ENCODE measurements around the gene TERB1.
"Not testable (repeated sequence)": the region's sequence is repeated elsewhere in the genome, so short reads cannot be mapped to it uniquely, and the experiment has no call there.

TERB1 gene

DNA sequence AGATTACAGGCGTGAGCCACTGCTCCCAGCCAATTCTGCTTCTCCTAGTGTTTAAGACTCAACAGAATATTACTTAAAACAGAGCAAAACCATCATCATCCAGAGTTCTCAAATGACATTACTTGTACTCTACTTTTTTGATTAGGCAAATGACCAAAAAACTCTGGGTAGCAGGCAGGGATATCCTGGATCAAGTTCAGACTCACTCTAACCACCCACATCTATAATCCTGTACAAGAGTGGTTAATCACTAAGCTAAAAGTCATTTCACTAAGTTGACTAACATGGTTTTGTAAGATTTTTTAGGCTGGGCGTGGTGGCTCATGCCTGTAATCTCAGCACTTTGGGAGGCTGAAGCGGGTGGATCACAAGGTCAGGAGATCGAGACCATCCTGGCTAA is 22.6 kb upstream of the TERB1 start:
- DNase-seq (ENCODE audit: low read depth in 2 of 2), result no peak

DNA sequence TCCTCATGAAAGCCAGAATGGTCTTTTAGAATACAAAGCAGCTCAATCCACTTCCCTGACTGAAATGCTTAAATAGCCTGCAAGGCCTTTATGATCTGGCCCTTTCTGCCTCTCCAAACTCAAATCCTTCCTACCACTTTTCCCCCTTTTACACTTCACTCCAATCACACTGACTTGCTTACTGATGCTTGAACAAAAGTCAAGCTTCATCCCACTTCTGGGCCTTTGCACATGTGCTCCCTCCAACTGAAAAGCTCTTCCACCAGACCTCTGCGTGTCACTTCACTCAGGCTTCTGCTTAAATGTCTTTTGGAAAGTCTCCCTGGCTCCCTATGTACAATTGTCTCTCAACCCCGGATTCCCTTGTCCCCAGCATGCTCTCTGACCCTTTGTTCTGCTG is 13.3 kb upstream of the TERB1 start:
- no peak for DNase-seq (ENCODE audit: low read depth in 2 of 2)

DNA sequence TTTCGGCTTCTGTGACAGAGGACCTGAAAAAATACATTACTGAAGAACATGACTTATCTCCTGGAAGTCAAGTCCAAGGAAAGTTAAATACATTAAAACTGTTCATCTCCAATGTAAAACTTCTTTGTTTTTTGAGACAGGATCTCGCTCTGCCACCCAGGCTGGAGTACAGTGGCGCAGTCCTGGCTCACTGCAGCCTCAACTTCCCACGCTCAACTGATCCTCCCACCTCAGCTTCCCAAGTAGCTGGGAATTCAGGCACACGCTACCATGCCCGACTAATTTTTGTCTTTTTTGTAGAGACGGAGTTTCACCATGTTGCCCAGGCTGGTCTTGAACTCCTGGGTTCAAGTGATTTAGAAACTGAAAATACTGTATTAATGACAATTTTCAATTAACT is 9.7 kb upstream of the TERB1 start:
- no peak for DNase-seq (ENCODE audit: low read depth in 2 of 2)

DNA sequence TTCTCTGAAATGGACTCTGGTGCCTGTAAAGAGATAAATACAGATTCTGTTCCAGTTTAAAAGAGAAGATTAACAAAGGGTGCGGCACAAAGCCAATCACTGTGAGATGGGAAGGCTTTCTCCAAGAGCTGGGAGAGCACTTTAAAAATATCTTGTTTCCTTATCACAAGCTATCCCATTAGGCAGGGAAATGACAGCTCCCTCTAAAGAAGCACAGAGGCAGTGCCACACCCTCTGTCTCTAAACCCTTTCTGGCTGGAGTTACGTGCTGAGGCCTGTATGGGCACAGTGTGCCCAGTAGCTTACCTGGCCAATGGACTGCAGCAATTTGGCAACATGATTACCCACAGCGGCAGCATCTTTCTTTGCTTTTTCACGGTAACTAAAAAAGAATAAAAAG is 9.0 kb upstream of the TERB1 start:
- DNase-seq (ENCODE audit: low read depth in 2 of 2), result no peak

DNA sequence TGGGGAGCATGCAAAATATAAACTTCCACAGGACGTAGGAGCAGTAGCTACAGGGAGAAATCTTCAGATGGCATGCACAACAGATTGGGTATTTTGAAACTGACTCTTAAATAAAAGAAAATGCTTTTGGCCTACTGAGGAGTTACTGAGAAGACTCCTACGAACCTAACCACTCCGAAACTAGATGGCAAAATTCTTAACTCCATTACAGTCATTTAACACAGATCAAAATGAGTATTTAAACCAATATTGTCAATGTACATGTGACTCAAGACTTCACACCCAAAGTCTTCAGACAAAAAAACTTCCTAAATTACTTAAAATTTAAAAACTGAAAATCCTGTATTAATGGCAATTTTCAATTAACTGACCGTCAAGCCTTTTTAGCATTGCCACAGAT is 8.4 kb upstream of the TERB1 start:
- DNase-seq (ENCODE audit: low read depth in 2 of 2), result no peak

DNA sequence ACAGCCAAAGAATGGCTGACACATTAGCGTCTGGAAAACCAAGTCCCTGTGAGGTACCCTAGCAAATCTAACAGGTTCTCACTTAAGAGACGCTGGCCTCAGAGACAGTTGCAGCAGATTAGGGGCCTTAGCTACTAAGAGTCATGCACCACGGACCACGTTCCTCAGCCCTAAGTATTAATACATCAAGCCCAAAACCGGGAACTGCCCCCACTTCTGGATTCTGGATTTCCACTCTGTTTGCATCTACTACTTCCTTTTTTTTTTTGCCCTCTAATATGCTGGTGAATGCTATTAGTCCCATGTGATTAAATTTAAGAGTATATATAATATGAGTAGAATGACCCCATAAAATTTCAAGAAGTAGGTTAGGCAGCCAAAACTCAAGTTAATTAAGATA is 775 bp upstream of the TERB1 start:
- no peak for DNase-seq (ENCODE audit: low read depth in 2 of 2)

DNA sequence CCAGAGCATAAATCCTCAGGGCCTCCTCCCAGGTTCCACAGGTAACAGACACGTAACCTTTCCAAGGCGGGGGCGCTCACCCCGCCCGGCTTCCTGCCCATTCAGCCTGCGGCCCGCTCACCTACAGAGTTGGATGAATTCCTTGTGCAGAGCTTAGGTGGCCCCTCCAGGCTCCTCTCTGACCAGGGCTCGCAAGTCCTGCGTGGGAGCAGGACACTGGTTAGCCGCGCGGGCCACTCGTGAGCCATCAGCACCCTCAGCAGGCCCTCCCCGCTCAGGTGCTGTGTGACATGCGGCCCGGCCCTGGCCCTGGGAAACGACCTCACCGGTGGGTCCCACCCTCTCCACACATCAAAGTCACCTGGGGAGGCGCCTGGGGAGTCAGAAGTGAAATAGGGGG is 528 bp downstream of the TERB1 start:
- no peak for DNase-seq (ENCODE audit: low read depth in 2 of 2)

DNA sequence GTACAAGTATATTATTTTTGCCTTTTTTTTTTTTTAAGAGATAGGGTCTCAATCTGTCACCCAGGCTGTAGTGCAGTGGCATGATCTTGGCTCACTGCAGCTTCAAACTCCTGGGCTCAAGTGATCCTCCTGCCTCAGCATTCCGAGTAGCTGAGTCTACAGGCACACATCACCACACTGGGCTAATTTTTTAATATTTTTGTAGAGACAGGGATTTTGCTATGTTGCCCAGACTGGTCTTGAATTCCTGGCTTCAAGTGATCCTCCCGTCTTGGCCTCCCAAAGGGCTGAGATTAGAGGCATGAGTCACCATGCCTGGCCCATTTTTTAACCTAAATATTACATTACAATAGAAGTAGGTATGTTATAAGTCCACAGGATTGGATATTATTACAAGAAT is 3.2 kb downstream of the TERB1 start:
- no peak for DNase-seq (ENCODE audit: low read depth in 2 of 2)

DNA sequence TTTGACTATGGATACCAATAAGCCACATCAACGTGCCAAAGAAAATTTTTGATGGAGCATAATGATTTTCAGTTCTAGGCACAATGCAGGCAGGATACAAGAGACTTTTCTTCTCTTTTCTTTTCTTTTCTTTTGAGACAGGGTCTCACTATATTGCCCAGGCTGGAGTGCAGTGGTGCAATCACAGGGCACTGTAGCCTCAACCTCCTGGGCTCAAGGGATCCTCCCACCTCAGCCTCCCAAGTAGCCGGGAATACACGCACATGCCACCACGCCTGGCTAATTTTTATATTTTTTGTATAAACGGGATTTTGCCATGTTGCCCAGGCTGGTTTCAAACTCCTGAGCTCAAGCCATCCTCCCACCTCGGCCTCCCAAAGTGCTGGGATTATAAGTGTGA is 7.4 kb downstream of the TERB1 start:
- not testable (repeated sequence) for DNase-seq (ENCODE audit: low read depth in 2 of 2)

DNA sequence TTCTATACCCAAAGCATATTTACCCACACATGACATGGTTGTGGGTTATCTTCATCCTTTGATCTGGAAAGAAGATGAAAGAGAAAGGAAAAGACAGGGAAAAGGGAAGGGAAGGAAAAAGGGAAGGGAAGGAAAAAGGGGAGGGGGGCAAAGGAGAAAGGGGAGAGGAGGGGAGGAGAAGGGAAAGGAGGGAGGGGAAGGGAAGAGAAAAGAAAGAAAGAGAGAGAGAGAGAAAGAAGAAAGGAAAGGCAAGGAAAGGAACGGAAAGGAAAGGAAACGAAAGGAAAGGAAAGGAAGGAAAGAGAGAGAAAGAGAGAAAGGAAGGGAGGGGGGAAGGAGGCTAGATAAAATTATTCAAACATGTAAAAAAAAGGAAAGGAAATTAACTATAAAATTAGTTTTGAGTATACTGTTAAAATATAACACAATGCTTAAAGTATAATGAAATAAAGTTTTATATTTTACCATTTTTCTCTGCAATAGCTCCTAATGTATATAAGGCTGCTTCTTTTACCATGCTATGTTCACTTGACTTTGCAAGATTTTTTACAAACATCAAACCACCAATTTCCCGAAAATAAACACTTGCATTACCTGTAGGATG is 11.2 kb downstream of the TERB1 start:
- no peak for DNase-seq (ENCODE audit: low read depth in 2 of 2)

DNA sequence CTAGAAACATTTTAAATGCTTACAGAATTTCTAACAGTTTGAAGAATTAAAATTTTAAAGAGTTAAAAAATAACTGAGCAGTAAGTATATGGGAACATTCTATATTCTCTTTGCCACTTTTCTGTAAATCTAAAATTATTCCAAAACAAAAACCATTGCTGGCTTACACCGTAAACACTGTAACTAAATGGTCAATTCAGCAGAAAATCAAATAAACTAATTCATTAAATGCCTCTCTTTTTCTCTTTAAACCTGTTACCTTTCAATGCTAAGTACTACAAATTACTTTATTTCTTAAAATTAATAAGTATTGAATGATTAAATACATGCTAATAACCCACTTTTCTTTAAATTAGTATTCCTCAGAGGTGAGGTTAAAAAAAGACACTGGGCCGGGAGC is 14.0 kb downstream of the TERB1 start:
- no peak for DNase-seq (ENCODE audit: low read depth in 2 of 2)

DNA sequence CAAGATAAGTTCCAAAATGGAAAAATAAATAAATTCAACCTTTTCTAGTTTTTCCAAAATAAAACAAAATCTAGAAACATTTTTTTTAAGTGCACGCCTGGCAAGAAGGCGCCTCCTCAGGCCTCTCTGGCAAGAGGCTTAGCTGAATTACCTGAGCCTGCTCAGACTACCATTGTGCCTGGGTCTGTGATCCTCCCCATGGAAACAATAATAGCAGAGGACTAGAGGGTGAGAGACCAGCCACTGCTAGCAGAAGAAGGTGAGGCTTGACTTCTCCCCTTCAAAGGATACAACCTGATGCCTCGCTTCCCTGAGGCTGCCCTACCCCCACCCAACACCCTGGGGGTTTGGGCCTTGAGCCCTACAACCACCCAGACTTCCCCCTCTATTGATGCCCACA is 14.8 kb downstream of the TERB1 start:
- no peak for DNase-seq (ENCODE audit: low read depth in 2 of 2)

DNA sequence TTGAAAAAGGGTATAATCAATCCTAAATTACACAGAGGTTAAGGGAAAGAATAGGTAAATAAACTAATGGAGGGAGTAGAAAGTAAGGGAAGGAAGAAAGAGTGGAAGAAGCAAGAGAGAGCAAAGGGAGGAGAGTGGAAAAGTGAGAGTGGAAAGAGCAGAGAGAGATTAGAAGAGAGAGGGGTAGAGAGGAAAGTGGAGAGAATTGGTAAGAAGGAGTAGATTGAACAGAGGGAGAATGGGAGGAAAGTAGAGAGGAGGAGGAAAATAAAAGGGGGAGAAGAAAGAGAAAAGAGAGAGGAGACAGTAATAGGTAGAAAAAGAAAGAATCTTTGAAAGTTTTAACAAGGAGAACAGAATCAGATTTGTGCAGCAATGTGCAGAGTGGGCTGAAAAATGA is 24.9 kb downstream of the TERB1 start:
- DNase-seq (ENCODE audit: low read depth in 2 of 2), result no peak

DNA sequence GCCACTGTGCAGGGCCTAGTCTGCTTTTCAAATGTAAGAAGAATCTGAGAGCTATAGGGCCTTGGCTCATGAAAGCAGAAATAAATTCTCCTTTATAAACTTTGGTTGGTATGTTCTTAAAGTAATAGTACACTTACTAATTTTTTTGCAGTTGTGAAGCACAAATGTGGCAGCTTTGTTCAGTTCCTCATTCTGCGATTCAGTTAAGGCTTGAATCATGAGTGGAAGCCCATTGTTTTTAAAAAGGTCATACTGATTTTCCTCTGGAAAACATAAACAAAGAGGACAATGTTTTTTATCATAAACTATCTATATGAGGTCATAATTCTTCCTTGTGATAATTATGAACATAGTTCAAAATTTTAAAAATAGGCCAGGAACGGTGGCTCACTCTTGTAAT is 26.4 kb downstream of the TERB1 start:
- no peak for DNase-seq (ENCODE audit: low read depth in 2 of 2)

DNA sequence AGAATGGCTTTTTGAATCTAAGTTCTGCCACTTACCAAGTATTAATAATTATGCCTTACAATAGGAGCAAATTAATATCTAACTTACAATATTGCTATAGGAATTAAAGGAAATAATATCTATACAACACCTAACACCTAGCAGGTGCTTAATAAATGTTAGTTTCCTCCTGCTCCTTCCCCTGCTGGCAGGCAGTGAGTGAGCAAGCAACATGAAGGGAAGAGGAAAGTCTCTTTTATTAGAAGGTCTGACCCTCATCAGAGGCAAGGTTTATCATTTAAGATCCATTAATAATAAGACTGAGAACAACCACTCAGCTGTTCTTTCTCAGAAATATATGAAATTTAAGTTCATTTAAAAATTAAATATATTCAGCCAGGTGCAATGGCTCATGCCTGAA is 43.3 kb downstream of the TERB1 start:
- DNase-seq (ENCODE audit: low read depth in 2 of 2), result no peak

DNA sequence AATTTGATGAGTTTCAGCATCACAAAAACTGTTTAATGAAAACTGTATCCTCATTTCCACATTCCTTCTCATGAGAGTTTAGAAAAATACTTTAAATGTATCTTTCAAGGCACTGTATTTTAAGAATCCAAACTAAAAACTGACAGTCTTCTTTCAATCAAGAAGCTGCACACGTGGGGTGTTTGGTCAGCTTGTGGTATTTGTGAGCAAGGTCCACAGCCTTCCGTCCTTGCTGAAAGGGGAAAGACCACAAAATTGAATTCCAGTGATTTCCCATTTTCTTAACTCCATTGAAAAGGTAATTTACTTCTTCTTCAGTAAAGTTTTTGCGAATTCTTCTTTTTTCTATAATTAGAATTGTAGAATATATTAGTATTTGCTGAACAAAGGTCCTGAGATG is 46.6 kb downstream of the TERB1 start:
- no peak for DNase-seq (ENCODE audit: low read depth in 2 of 2)

DNA sequence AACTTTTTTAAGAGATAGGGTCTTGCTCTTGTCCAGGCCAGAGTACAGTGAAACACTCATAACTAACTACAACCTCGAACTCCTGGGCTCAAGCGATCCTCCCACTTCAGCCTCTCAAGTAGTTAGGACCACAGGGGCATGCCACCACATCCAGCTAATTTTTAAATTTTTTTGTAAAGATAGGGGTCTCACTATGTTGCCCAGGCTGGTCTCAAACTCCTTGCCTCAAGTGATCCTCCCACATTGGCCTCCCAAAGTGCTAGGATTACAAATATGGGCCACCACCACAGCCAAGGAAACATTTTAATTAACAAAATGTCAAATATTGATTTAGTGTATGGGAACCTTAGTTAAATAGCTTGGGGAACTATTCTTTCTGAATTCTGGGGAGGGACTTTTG is 47.2 kb downstream of the TERB1 start:
- no peak for DNase-seq (ENCODE audit: low read depth in 2 of 2)

DNA sequence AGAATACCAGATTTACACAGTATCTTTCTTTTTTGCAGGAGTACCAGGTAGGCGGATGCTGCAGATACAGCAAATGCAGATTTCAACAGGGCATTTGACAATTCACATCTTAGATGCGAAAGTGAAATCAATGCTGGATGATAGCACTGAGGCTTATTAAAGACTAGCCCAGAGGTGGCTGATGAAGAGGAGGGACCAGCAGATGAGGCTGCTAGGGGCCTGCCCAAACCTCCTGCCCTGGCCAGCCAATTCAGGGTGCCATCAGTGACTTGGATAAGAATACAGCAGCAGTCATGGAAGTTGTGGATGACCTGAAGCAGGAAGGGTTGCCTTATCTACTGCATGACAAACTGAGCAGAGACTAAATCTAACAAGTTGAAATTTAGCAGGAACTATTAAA is 48.4 kb downstream of the TERB1 start:
- DNase-seq (ENCODE audit: low read depth in 2 of 2), result no peak

DNA sequence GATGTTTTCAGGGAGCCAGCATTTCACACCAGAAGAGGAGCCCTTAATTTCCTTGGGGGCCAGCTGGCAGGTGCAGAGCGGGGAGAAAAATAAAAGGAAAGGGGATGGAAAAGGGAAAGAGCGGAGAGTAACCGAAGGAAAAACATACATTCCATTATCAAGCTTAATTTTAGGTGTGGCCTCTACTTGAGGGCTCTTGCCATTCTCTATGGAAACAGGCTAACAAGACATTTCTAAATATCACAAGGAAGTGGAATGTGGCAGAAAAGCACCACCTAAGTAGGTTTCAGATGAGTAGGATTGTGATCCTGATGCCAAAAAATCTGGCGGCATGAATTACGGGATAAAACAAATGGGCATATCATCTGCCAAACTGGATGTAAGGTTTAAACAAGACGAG is 49.0 kb downstream of the TERB1 start:
- no peak for DNase-seq (ENCODE audit: low read depth in 2 of 2)

DNA sequence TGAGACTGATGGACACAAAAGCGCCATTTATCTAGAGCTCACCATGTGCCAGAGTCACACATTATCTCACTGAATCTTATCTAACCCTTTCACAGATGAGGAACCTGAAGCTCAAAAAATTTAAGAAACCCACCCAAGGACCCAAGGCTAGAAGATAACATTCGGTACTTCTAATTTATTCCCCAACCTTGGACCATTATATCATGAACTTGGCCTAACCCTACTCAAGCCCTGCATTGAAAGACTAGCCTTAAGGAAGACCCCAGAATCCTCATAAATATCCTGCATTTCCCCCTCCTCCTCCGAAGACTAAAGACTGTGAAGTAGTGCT is 49.4 kb downstream of the TERB1 start:
- no peak for DNase-seq (ENCODE audit: low read depth in 2 of 2)

DNA sequence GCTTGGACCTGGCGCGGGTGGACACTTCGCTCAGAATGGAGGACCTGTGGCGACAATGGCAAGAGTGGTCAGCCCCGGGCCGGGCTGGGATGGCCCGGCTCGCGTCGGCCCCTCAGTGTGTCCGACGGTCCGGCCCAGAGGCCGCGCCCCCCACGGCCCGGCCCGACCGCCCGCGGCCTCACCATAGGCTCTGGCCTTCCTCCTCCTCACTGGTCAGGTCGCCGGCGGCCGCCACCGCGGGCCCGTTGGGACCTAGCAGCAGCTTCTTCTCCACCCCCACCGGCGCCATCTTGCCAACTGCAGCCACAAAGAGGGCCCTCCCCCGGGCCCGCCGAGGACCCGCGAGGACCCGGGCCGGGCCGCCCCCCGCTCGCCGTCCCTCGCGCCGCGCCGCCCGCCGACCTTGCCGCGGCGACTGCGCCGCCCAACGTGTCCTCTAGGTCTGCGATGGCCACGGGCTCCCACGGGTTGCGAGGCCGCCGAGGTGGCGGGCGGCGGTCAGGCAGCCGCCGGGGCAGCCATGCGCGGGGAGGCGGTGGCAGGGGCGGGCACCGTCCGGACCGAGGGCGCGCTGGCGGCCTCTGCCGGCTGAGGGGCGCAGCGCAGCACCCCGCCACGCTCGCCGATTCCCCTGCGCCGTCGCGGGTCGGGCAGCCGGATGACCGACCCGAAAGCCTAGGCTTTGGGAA is 49.9 kb downstream of the TERB1 start, which contains the start of gene DYNC1LI2:
Gene DYNC1LI2 (minus strand): TSS at position 307 of the 689 bp plus-strand sequence. CDS start 18 bp downstream, at position 289.
- peak; percentile 49 to 65 for DNase-seq (ENCODE audit: low read depth in 2 of 2)

DNA sequence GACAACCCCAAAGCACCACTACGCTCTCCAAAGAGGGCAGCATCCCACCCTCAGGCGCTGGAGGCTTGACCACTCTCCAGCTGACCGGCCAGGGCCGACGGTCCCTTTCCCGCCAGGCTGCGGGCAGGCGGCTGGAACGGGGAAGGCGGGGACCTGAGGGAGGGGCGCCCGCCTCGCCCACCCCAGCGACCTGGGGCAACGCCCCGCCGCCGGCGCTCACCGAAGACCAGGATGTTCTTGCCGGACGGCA is 50.4 kb downstream of the TERB1 start:
- DNase-seq (ENCODE audit: low read depth in 2 of 2), result no peak

DNA sequence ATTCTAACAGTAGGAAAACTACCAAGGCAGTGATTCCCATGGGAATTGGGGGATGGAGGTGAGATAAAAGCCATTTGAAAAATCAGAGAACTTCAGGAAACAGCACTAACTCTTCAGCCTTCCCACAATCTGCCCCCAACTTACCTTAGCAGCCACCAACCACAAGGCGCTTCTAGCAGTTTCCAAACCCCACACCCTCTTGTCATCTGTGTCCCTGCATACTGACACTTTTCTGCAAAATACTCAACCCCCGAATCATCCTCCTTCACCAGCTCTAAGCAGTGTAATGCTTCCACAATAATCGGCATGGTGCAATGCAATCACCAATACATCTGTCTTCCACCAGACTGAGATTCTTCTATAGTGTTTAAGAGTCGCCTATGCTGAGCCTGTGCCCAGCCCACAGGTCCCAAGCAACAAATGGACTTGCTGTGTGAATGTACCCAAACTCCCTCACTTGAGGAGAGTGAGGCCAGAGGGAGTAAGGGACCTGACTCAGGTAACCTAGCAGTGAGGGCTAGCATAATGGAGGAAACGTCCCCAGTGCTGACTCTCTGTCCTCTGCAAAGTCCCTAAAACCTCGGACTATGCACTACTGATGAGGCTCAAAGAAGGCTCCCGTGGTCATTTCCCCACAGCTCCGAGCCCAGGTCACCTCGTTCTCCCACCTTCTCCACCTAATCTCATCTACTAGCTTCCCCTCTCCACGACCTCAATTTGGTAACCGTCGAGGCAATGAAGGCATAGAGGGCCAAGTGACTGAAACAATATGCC is 50.9 kb downstream of the TERB1 start:
- no peak for DNase-seq (ENCODE audit: low read depth in 2 of 2)

DNA sequence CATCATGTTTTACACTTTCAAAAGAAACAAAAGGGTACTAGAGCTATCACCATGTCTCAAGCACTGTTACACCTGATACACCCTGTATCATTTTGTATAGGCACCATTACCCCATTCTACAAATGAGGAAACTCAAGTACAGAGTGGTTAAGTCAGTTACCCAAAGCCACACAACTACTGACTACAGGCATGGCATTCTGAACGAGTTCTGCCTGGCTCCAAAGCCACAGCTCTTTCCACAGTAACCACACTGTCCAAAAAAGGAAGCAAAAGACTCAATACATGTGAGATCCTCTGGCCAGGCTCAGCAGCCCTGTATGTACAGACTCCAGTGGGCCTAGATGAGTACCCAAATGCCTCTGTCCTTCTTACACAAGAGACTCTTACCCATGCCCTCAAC is 54.7 kb downstream of the TERB1 start:
- no peak for DNase-seq (ENCODE audit: low read depth in 2 of 2)

All from stimulated activated CD8-positive, alpha-beta memory T cell treated with anti-CD3 and anti-CD28 coated beads, Interleukin-7, amount 100 ng/mL, for 1 hour (primary cell).